GM12892 (cell line): ENCODE results near the gene PPP2R2C.

ENCODE experiments used
- DNase-seq: peaks from one replicate; pipeline ENCODE4 v3.0.0; 2011; ENCODE audit not compliant: insufficient read length
- FAIRE-seq: peaks from 2 replicates; lab custom pipeline; 2011; peaks lifted over from hg19 to GRCh38; lab: Jason Lieb, UNC
- POLR2A ChIP-seq: IDR thresholded peaks from 2 replicates; pipeline ENCODE4 v1.6.1; 2011; ENCODE audit warnings: low read depth, low read length, control low read depth
- POLR2AphosphoS5 ChIP-seq: IDR thresholded peaks from 2 replicates; pipeline ENCODE4 v1.6.1; 2011; ENCODE audit warnings: low read depth, low read length, control low read depth
- TAF1 ChIP-seq: IDR thresholded peaks from 2 replicates; pipeline ENCODE4 v1.6.1; 2011; ENCODE audit warnings: low read depth, mild to moderate bottlenecking, control low read depth, low read length, borderline replicate concordance

The PPP2R2C gene

DNA sequence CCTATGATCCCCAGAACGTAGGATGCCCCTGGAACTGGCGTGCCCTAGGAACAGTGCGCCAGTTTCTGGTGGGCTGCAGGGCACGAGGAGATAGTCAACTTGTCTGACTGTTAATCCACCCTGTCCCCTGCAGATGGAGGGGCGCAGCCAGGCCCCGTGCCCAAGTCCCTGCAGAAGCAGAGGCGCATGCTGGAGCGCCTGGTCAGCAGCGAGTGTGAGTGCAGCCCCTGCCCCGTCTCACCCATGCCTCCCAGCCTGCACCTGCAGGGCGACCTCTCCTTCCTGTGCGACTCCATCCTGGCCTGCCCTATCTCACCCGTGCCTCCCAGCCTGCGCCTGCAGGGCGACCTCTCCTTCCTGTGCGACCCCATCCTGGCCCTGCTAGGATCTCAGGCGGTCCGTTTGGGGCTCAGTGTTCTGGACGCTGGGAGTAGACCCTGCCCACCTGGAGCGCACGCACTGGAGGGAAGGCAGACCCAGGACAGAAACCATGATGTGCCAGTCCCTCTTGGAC is 180.6 kb downstream of the PPP2R2C start:
- no peak for TF ChIP-seq POLR2A
- TF ChIP-seq TAF1: no peak
- TF ChIP-seq POLR2AphosphoS5: no peak
- no peak for DNase-seq
- FAIRE-seq: no peak

DNA sequence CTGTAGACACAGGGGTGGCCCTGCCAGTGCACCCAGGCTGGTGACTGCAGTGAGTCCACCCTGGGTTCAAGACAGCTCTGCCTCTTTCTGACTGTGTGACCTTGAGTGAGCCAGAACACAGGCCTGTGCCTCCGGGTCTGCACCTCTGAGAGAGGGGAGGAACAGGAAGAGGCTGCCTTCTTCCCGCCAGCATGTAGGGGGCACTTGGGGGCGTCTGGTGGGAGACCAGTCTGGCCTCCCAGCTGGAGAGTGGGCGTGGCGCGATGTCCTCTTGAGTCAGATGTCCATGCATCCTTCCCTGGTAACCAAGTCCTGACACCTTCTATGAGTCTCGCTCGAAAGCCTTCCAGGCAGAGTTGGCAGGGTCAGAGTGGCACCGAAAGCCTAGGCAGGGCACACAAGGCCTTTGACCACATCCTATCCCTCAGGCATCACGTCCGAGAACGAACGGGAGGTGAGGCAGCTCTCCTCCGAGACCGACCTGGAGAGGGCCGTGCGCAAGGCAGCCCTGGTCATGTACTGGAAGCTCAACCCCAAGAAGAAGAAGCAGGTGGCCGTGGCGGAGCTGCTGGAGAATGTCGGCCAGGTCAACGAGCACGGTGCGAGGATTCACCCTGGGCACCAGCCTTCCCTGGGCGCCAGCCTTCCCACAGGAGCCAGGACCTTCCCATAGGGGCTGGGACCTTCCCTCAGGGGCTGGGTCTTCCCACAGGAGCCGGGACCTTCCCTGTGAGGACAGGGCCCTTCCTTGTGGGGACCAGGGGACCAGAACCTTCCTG is 181.5 kb downstream of the PPP2R2C start:
- no peak for DNase-seq
- TF ChIP-seq POLR2AphosphoS5: no peak
- FAIRE-seq: no peak

DNA sequence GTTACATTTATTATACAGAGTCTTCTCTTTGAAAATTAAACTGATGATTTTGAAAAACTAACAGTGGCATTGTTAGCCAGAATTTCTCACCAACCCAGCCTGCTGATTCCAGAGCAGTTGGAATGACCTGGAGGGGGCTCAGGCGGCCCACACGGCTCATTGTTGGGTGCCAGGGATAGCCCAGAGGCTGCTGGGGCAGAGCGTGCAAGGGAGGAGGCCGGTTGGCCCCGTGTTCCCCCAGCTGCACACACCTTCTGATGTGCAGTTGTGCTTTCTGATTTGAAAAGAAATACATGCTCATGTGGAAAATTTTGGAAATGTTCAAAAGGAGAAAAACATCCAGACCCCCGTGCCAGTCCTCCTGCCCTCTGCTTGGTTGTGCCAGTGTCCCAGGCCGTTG is 182.2 kb downstream of the PPP2R2C start:
- no peak for TF ChIP-seq TAF1
- no peak for TF ChIP-seq POLR2AphosphoS5
- TF ChIP-seq POLR2A: no peak
- DNase-seq (no peak), FAIRE-seq (no peak)

DNA sequence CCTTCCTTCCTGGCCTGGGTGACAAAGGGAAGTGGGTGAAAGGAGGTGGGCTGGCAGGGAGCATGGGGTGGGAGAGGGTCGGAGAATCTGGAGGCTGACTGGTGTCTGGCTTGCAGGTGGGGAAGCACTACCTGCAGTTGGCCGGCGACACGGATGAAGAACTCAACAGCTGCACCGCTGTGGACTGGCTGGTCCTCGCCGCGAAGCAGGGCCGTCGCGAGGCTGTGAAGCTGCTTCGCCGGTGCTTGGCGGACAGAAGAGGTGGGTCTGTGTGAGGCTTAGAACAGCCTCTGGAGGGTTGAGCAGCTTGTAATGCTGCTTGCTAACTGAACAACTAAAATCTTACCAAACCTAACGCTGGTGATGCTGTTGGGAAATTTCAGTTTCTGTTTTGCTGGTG is 183.5 kb downstream of the PPP2R2C start:
- no peak for FAIRE-seq
- no peak for DNase-seq
- TF ChIP-seq POLR2AphosphoS5 (no peak), TAF1 (no peak), POLR2A (no peak)

DNA sequence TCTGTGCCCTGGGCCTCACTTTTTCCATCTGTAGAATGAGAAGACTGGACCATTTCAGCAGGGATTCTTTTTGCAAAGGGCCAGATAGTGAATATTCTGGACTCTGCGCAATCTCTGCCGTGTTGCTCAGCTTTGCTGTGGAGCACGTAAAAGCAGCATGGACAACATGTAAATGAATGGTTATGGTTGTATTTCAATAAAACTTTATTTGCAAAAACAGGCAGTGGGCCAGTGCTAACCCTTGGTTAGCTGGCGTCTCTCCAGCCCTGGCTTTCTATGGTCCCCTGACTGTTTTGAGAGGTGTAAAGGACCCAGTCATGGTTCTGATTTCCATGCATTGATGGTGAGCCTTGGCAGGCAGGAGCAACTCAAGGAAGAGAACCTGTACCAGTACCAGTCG is 184.1 kb downstream of the PPP2R2C start:
- no peak for TF ChIP-seq TAF1
- TF ChIP-seq POLR2A: no peak
- TF ChIP-seq POLR2AphosphoS5: no peak
- DNase-seq (no peak), FAIRE-seq (no peak)

DNA sequence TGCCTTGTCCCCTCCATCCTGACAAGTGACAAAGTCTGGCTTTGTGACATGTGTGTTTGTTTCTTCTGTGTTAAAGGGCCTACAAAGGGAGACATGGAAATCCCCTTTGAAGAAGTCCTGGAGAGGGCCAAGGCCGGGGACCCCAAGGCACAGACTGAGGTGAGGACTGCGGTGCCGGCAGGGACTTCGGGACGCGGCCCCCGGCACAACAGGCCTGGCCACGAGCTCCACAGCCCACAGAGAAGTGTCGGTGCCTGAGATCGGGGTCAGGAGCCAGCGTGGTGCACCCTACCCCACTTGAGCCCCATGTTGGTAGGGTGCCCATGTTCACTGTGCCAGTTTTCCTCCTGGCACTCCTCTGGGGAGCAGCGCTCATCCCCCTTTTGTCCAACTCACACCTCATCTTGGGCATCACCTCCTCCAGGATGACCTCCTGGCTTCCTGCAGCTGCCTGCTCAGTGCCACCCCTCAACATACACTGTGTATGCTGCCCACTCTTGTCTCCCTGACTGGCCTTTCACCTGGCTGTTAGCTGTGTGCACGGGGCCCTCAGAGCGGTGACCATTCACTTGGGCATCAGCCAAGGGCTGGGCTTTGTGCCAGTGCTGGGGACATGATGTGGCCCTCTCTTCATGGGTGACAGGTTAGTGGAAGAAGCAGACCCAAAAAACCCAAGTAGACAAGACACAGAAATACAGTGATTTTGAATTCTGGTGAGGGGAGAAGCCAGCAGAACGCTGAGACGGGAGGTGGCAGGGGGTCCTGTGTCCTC is 185.2 kb downstream of the PPP2R2C start:
- DNase-seq (no peak), FAIRE-seq (no peak)
- no peak for TF ChIP-seq TAF1
- no peak for TF ChIP-seq POLR2A
- TF ChIP-seq POLR2AphosphoS5: no peak

DNA sequence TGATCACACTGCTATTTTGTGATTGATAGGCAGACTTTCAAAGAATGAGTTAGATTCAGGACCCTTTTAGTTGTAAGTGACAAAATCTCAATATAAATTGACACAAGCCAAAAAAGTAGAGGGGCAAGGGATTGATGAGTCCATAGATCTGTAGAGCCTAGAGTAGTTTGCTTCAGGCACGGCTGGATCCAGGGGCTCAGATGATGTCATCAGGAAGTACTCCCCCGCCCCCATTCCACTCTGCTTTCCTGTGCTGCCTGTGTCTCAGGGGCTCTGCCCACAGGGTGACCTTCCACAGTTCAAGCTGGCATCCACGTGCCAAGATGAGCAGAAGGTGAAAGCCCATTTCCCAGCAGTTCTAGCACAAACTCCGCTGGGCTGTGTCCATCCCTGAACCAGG is 189.1 kb downstream of the PPP2R2C start:
- no peak for FAIRE-seq

DNA sequence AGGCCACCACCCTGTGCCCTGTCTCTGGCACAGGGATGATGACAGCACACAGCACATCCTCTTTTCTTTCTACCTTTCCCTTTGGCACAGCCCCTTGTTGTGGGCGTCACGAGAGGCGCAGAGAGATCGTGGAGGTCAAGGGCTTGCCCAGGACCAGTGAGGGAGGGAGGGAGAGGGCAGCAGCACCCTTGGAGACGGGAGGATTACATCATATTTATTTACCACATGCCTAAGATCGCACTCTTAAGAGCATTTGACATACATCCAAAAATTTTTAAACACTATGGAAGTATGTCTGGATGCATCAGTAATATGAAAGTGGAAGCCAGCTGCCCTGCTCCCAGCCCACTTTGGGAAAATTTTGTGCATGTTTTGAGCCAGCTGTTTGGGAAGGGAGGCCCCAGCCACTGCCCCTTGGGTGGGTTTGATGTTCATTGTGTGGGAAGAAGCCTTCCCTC is 190.1 kb downstream of the PPP2R2C start:
- TF ChIP-seq POLR2AphosphoS5: no peak
- no peak for TF ChIP-seq POLR2A
- TF ChIP-seq TAF1: no peak
- FAIRE-seq (no peak), DNase-seq (no peak)

More for the DNA sequence above, 189.1 kb downstream of the PPP2R2C start:
- no peak for DNase-seq
- no peak for TF ChIP-seq TAF1
- TF ChIP-seq POLR2A: no peak
- TF ChIP-seq POLR2AphosphoS5: no peak

DNA sequence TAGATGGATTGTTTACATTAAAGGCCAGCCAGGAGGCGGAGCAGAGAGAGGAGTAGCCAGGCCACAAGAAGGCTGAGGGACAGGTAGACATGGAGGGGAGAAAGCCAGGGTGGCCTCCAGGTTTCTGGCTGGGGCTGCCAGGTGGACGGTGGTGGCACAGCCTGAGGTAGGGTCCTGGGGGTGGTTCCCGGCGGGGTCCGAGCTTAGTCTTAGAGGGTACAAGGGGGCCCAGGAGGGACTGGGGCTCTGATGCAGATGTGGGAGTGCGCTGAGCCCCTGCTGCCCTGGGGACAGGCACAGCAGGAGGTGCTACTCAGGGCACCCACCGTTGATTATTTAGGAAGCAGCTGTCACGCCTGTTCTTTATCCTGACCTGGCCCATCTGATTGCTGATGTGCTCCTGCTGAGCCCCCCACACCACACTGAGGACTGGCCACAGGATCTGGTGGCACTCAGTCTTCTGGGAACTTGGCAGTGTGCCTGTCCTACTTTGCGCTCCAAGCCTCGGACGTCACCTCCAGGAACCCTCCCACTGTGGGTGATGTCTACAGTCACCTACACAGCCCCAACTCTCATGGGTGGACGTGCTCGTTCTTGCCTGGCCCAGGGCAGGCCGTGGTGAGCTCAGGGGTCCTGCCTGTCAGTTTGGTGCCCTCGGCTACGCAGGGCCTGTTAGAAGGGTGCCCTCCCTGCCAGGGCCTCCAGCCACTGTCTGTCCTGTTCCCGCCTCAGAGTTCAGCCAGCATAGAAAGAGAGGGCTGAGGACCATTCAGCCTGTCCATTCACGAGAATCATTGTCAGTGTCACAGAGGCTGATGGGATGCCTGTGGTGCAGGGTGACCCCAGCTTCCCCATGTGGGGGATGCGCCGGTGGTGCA is 190.7 kb downstream of the PPP2R2C start:
- TF ChIP-seq TAF1: no peak
- no peak for TF ChIP-seq POLR2A
- no peak for TF ChIP-seq POLR2AphosphoS5
- FAIRE-seq: no peak

DNA sequence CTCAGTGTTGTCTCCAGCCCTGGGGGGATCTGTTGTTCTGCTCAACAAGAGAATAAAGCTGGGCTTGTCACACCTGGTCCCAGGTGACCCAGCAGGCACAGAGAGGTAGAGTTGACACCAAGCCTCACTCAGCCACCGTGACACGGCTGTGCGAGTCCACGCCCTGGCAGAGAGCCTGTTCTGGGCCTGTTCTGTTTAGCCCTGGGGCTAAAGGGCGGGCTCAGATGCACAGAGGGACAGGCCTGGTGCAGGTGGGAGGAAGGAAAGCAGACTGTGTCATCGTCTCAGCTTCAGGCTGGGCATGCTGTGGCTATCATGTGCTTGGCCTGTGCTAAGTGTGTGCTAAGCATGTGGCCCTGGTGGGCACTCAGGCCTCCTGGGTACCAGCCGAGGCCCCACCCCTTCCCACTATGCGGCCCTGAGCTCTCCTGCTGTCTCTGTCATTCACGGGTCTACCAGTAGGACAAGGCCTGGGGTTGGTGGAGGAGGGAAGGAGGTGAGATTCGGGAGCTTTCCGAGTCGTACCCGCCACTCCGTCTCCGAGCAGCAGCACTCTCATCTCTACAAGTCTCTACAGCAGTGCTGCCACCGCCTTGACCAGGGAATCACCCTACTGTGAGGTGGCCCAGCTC is 191.9 kb downstream of the PPP2R2C start:
- no peak for DNase-seq
- FAIRE-seq: peak; percentile 27

More for the DNA sequence above, 190.7 kb downstream of the PPP2R2C start:
- no peak for DNase-seq

DNA sequence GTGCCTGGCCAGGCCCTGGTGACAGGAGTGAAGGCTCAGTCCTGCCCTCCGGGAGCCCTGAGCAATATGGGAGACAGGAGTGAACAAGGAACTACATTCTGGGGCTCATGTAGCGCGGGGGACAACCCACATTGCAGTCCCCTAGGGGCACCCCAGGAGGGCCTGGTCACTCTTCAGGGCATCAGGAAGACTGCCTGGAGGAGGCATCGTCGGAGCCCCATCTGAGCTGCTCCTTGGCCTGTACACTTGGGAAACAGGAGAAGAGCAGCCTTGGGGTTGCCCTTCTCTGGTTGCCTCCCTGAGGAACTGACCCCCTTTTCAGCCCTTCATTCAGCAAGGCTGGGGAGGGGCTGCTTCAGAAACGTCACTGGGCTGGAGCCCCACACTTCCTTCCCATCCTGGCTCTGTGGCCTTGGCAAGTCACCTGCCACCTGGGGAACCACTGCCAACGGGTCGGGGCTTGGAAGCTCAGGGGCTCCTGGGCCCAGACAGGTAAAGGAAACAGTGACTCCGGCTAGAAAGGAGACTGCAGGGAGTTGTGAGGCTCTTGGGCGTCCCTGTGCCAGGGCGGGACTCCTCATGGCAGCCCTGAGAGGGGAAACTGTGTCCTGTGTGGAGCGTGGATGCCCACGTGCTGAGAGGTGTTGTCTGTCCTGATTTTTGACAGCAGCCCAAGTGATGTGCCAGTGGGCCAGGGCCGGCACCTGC is 192.7 kb downstream of the PPP2R2C start:
- DNase-seq (no peak), FAIRE-seq (no peak)
- TF ChIP-seq TAF1 (no peak), POLR2A (no peak), POLR2AphosphoS5 (no peak)

More for the DNA sequence above, 191.9 kb downstream of the PPP2R2C start:
- TF ChIP-seq POLR2A (no peak), TAF1 (no peak), POLR2AphosphoS5 (no peak)
